HG03439 (cell line): ENCODE measurements around the gene COMMD6.
A peak's percentile ranks its signal among the peaks of the same experiment; 100 is the strongest.
"Not testable (repeated sequence)": the region's sequence is repeated elsewhere in the genome, so short reads cannot be mapped to it uniquely, and the experiment has no call there.

ENCODE experiments used
- ATAC-seq: cut with Tn5 transposase; IDR thresholded peaks from one replicate; pipeline ENCODE4 v1.9.1; 2021; ENCODE audit warnings: mild to moderate bottlenecking, moderate library complexity; ENCODE audit not compliant: unreplicated experiment

Gene COMMD6

GRCh38 chr13:75537401-75538365 lies at the start of gene COMMD6:
TSS of gene COMMD6 (minus strand) at chr13:75537841. CDS start at chr13:75537805, 36 bp downstream.
- ATAC-seq = peak; percentile 99

DNA sequence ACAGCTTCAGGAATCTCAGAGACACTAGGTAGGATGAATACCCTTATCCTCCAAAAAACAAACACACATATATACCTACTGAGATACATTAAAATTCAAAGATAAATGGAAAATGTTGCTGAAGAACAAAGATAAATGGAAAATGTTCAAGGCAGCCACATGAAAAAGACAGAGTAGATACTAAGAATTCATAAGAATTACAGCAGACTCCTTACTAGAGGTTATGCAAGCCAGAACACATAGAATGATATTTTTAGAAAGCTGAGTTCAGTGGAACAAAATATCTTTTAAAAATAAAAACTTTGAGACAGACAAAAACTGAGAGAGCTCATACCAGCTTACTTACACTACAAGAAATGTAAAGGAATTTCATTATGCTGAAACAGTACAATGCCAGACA lies 47.5 kb upstream of the COMMD6 start:
- no peak for ATAC-seq

DNA sequence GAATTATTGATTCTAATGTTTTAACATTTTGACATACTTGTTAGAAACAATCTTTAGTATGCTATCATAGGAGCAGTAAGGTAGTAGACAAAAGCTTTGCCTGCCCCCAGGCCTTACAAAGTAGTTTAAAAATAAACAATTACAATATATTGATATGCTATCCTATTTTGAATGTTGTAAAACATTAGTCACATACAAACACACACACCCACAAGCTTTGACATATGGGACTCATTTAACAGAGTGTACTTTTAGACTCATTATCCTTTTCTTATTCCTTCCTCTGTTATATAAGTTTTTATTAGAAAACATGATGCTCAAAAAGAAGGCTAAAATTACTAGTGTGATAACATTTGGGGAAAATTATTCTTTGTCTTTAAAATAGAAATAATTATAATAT lies 45.5 kb upstream of the COMMD6 start:
- no peak for ATAC-seq

DNA sequence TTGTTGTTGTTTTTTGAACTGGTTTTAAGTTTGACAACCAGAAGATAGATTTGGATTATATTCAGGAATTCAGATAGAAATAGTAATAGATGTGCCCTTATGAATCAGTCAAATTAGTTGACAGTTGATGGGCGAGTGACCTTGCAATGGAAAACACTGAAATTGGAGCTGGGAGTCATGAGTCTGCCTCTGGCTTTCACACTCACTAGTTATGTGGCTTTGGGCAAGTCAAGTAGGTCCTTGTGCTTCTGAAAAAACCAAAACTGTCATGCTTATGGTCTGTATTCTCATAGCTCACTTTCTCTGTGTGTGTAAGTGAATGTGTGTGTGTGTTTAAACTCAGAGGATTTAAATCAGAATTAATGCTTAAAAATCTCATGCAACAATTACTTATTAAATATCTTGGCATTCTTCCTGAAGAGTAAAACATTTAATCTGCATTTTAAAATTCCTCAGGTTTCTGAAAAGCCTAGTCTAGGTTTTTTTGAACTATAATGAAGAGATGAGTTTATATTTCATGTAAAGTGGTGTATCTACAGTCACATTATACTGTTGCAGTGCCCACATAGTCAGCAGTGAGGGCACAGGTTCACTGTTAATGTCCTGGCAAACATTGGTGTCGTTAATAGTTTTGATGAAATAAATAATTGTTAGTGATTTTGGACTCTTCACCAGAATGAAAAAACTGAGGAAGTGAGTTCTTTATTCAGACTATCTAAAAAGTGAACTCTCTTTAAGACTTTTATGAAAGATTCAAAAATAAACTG lies 44.4 kb upstream of the COMMD6 start:
- ATAC-seq = no peak

GRCh38 chr13:75579529-75579928 lies 41.9 kb upstream of the COMMD6 start:
- no peak for ATAC-seq

- no peak for ATAC-seq
These were observed 31.9 kb upstream of the COMMD6 start for GRCh38 chr13:75569576-75569975.

DNA sequence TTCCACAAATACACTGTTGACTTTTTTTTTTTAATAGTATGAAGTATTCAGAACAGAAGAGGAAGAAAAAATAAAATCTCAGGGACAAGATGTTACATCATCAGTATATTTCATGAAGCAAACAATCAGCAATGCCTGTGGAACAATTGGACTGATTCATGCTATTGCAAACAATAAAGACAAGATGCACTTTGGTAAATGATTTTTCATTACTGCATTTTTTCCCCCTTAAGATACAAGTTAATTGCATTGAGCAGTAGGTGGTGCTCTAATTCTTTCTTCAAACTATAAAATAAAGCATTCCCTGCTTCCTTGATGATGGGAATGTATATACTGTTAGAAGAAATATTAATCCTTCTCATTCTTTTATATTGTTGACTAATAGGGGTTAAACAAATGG lies 29.0 kb upstream of the COMMD6 start:
- ATAC-seq = no peak

DNA sequence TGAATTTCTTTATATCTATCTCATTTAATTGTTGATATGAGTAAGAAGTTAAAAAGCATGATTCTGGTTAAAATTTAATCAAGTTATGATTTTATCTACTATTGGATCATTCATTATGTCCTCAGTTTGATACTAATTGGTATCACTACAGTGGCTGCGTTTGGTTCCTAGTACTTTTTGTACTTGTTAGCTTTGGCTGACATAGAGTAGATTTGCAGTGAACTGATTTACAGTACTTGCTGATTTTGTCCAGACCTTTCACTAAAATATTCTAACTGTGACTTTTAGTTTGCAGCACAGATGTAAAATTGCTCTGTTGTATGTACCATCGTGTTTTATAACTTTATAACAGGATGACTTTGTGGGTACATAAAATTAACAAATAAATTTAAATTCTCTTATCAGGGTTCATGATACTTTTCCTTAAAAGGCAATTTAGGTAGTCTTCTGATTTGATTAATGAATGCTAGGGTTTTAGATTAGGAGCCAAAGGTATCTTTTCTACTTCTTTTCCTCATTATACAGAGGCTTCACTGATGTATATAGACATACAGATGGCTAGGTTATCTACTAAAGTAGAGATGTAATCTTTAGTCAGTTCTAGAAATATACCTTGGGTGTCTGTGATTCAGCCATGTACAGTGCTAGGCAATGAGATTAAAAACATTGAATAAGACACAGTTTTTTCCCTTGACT lies 20.7 kb upstream of the COMMD6 start:
- no peak for ATAC-seq

DNA sequence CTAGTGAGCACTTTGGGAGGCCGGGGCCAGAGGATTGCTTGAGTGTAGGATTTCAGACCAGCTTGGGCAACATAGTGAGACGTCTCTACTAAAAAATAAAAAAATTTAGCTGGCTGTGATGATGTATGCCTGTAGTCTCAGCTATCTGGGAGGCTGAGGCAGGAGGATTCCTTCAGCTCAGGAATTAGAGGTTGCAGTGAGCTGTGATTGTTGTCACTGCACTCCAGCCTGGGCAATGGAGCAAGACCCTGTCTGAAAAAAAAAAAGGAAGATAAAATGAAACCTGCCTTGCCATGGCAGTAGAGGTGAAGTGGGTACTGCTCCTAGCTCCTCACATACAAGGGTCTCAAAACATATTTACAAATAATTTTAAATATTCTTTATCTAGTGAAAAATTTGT lies 19.3 kb upstream of the COMMD6 start:
- ATAC-seq = no peak

DNA sequence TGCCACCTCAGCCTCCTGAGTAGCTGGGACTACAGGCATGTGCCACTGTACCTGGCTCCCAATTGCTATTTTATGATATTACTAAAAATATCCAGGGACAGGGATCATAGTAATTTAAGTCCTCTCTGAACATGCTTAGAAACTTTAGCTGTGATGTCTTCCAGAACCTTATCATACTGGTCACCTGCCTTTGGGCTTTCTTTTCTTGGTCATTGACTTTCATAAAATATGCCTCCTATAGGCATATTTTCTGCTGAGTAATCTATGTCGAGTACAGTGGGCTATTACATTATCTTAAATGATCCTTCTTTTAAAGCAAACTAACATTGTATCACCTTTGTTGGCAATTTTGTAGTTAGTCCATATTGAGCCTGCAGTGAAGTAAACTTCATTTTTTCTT lies 18.2 kb upstream of the COMMD6 start:
- no peak for ATAC-seq

- no peak for ATAC-seq
These were observed 17.3 kb upstream of the COMMD6 start for GRCh38 chr13:75554981-75555380.

DNA sequence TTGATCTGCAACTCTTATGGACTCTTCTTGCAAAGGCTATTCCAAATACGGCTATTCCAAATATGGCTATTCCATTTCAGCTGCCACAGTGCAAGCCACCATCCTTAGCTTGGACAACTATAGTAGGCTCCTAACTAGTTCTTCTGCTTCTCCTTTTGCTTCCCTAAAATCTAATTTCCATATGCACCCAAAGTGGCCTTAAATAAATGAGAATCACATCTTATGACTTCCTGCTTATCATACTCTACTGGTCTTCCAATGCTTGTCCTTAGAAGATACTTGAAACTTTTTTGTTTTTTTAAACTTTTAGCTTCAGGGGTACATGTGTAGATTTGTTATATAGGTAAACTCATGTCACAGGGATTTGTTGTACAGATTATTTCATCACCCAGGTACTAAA lies 16.8 kb upstream of the COMMD6 start:
- ATAC-seq = no peak

- ATAC-seq = peak; percentile 11
These were observed 12.5 kb upstream of the COMMD6 start for GRCh38 chr13:75550159-75550567.

DNA sequence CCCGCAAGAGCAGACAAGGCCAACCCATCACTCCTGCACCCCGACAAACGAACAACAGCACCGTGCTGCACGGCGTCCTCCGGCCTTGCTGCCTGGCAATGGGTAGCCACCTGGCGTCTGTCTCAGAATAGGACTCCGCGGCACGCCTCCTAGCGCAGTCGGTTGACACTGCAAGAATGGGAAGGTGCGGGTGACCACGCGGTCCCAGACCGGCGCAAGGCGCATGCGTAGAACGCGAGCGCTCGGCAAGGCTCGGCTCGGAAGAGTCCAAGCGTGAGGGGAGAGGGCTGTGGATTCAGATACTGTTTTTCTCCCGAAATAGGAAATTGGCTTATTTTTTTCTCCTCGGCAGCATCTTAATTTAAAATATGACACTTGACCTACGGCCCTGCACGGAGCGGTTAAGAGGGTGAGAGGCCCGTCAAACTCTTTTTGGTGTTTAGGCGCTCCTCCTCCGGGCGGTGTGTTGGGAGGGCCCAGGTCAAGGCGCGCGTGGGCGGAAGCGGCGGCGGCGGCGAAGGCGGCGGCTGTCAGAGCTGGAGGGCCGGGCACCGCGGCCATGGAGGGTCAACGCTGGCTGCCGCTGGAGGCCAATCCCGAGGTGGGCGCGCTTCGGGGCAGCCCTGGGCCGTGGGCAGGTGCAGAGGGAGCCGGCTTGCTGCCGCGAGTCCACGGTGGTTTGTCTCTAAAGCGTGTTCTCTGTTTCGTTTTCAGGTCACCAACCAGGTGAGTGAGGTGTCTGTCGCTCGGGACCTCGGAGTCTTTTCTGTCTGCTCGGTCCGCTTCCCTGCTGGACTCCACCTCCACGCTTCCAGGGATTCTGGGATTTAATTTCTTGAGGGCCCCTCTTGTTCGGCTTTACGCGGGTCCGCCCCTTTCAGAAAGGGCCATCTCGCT lies 11.9 kb upstream of the COMMD6 start, which contains the start of gene UCHL3:
TSS of gene UCHL3 (plus strand) at position 530 of the 897 bp plus-strand sequence. CDS start at position 560, 30 bp downstream.
- ATAC-seq = peak; percentile 98

DNA sequence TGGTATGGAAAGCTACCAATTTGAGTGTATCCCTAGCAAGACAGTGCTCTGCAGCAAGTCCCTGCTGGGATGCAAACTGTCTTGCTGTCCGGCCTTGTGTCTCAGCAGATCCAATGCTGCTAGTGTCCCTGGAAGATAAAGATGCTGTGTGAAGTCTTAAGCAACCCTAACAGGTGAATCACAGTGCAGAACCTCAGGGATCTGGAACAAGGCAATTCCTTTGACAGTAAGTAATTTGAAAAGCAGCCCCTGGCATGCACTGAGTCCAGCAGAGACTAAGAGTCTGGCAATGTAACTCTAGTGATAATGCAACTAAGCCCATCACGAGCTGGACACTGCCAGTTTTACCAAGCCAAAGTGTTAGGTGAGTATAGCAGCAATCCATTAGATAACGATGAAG lies 10.3 kb upstream of the COMMD6 start:
- no peak for ATAC-seq

- ATAC-seq = not testable (repeated sequence)
These were observed 7.7 kb upstream of the COMMD6 start for GRCh38 chr13:75545386-75545785.

- ATAC-seq = no peak
These were observed 7.2 kb upstream of the COMMD6 start for GRCh38 chr13:75544681-75545330.

- ATAC-seq = no peak
These were observed 4.3 kb upstream of the COMMD6 start for GRCh38 chr13:75541961-75542360.

DNA sequence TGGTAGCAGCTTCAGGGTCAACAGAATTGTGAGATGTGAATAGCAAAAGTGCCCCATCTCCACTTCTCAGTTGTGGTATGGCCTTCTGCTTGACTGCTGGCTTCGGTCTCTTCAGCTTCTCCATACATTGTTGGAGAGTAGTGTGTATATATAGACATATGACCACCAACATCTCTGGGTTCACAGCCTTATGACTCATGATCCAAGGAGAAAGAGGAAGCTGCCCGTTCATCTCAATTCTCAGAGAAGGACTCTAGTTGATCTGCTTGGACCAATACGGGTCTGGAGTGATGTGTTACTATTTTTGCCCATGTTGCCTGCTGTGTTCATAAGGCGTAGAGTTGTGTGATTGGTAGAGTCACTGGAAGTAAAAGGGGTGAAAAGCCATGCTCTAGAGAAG lies 3.6 kb upstream of the COMMD6 start:
- ATAC-seq = no peak

DNA sequence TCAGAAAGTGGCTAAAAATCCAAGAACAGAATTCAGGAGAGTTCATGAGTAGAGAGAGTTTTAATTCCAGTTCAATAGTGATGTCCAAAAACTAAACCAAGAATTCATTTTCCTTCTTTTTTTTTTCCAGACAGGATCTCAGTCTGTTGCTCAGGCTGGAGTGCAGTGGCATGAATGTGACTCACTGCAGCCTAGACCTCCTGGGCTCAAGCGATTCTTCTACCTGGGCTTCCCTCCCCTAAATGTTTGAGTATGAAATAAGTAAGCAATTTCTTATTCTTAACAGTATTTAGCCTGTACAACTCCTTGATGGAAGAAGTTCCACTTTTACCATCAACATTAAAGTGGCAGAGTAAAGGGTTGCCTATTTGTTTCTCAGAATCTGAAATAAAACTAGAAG lies 3.8 kb downstream of the COMMD6 start:
- no peak for ATAC-seq
